Measurements from ENCODE around the gene DSPP.

Gene DSPP

GRCh38 chr4:87659247-87659931 is 51.1 kb downstream of the DSPP start:
- no peak for DNase-seq (ENCODE audit: low read depth)
- TF ChIP-seq CTCF (IDR thresholded peaks at IDR 0.05; ENCODE audit: control insufficient read depth, insufficient read depth, low read depth, low read length, missing control alignments), result no peak
- no peak overlapping the region for H3K4me3 ChIP-seq (ENCODE audit: control insufficient read depth, low read depth, low read length)

DNA sequence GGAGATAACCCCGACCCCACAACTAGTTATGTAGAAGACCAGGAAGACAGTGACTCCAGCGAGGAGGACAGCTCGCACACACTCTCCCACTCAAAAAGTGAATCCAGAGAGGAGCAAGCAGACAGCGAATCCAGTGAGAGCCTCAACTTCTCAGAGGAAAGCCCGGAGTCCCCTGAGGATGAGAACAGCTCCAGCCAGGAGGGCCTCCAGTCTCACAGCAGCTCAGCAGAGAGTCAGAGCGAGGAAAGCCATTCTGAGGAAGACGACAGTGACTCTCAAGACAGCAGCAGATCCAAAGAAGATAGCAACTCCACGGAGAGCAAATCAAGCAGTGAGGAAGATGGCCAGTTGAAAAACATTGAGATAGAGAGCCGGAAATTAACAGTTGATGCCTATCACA is 54.5 kb downstream of the DSPP start:
- no peak overlapping the region for H3K4me3 ChIP-seq (ENCODE audit: control insufficient read depth, low read depth, low read length)
- DNase-seq (ENCODE audit: low read depth), result no peak
- TF ChIP-seq CTCF (IDR thresholded peaks at IDR 0.05; ENCODE audit: control insufficient read depth, insufficient read depth, low read depth, low read length, missing control alignments), result no peak
